HepG2 (cell line): ENCODE measurements around the gene HSP90AB1. TPM values are rescaled to one million over a fixed set of nuclear protein-coding genes. Genes with fewer than 3 reads are reported as not detected.

Experiments used
- ATAC-seq: fragments of 200-7000 bp; cut with Tn5 transposase; 3 replicates; pipeline ENCODE4 v1.9.1; 2020; ENCODE audit warnings: mild to moderate bottlenecking, moderate library complexity
- BruUV-seq: library from RNA; stranded (reverse); fragments of 400-500 nt; replicated peaks from 2 replicates; lab custom pipeline; 2021; lab: Mats Ljungman, UMichigan
- CTCF ChIA-PET: fragments of 300-600 bp; formaldehyde crosslinking; extraction: SDS; loops from one replicate; lab custom pipeline; 2021; ENCODE audit warnings: low total read pairs, inconsistent platforms, low intra/inter-chr PET ratio; lab: Yijun Ruan, JAX
- POLR2A ChIA-PET: fragments of 350-600 bp; sonication (Branson Sonifier 250); formaldehyde crosslinking; loops from one replicate; lab custom pipeline; 2020; ENCODE audit warnings: antibody characterized with exemption, inconsistent platforms; lab: Yijun Ruan, JAX
- DNase-seq: peaks from one replicate; pipeline ENCODE4 v3.0.0-alpha.2; 2015; ENCODE audit warnings: low spot score
- FAIRE-seq: peaks from 3 replicates; lab custom pipeline; 2011; peaks lifted over from hg19 to GRCh38; lab: Jason Lieb, UNC
- H2AFZ ChIP-seq: one replicate; pipeline ENCODE4 v1.6.1; 2011; ENCODE audit warnings: low read length, inconsistent platforms
- H3K27ac ChIP-seq: fragments of 300-600 bp; 3 replicates; pipeline ENCODE4 v1.8.0; 2011; ENCODE audit warnings: mixed run types, mild to moderate bottlenecking, mixed read lengths, low read length, inconsistent platforms; ENCODE audit not compliant: insufficient read depth; ENCODE audit errors: extremely low read length
- H3K27me3 ChIP-seq, 2 experiments: fragments of 200-600 bp in 1 of 2; 2 replicates in 1 of 2; 3 replicates in 1 of 2; pipeline versions ENCODE4 v1.6.0 to v1.8.0; 2011; ENCODE audit warnings: low read length in 2 of 2, mild to moderate bottlenecking in 2 of 2, moderate library complexity in 2 of 2, inconsistent platforms in 1 of 2; ENCODE audit not compliant: insufficient read depth in 2 of 2, control insufficient read depth in 1 of 2
- H3K36me3 ChIP-seq, 2 experiments: fragments of 200-600 bp in 1 of 2; replicated peaks in 1 of 2; 2 replicates in 1 of 2; 3 replicates in 1 of 2; pipeline versions ENCODE4 v1.5.1 to v1.8.0; 2011; ENCODE audit warnings: low read length in 2 of 2, inconsistent platforms in 1 of 2; ENCODE audit not compliant: insufficient read depth in 2 of 2, control insufficient read depth in 1 of 2
- H3K4me1 ChIP-seq: 2 replicates; pipeline ENCODE4 v1.5.1; 2012; ENCODE audit warnings: low read length, inconsistent platforms; ENCODE audit not compliant: insufficient read depth
- H3K4me2 ChIP-seq: 2 replicates; pipeline ENCODE4 v1.6.0; 2011; ENCODE audit warnings: low read depth, low read length, inconsistent platforms
- H3K4me3 ChIP-seq, 3 experiments: fragments of 200-600 bp in 1 of 3; sonication (generic), shearing (Covaris generic) in 1 of 3; replicated peaks in 1 of 3; 2 replicates each; pipeline ENCODE4 v1.5.1; 2011 to 2016; ENCODE audit warnings: low read length in 3 of 3, inconsistent platforms in 2 of 3, low read depth in 2 of 3, mild to moderate bottlenecking in 2 of 3, control low read depth in 1 of 3, mixed read lengths in 1 of 3; ENCODE audit not compliant: insufficient read depth in 1 of 3
- H3K79me2 ChIP-seq: one replicate; pipeline ENCODE4 v1.6.1; 2011; ENCODE audit warnings: low read length, inconsistent platforms; ENCODE audit not compliant: insufficient read depth
- H3K9ac ChIP-seq: 2 replicates; pipeline ENCODE4 v1.6.0; 2011; ENCODE audit warnings: mild to moderate bottlenecking, low read depth, low read length, inconsistent platforms; ENCODE audit not compliant: insufficient read depth
- H3K9me3 ChIP-seq: 2 replicates; pipeline ENCODE4 v1.5.1; 2012; ENCODE audit warnings: mild to moderate bottlenecking, low read length
- H4K20me1 ChIP-seq: 2 replicates; pipeline ENCODE4 v1.6.0; 2011; ENCODE audit warnings: inconsistent platforms, mild to moderate bottlenecking, low read length, moderate library complexity; ENCODE audit not compliant: insufficient read depth
- KLF15 ChIP-seq: sonication (generic); formaldehyde crosslinking; IDR thresholded peaks from 2 replicates; pipeline ENCODE4 v1.8.1; 2023; ENCODE audit warnings: borderline replicate concordance, mild to moderate bottlenecking, inconsistent platforms, missing genetic modification reagents, mixed read lengths
- NCOR1 ChIP-seq: fragments of 200-600 bp; sonication (generic); IDR thresholded peaks from 2 replicates; pipeline ENCODE4 v1.7.0; 2017; ENCODE audit warnings: antibody characterized with exemption, low read length, borderline replicate concordance
- PPARG ChIP-seq: conservative IDR thresholded peaks from 2 replicates; pipeline ENCODE4 v1.6.1; 2016; ENCODE audit warnings: missing biosample characterization, missing genetic modification reagents
- RFXANK ChIP-seq: IDR thresholded peaks from 2 replicates; pipeline ENCODE4 v1.6.1; 2016
- TBL1XR1 ChIP-seq: fragments of 150-350 bp; IDR thresholded peaks from 2 replicates; pipeline ENCODE4 v1.6.1; 2014; ENCODE audit warnings: borderline replicate concordance, low read length; ENCODE audit not compliant: partially characterized antibody
- THAP9 ChIP-seq: sonication (generic); formaldehyde crosslinking; IDR thresholded peaks from 2 replicates; pipeline ENCODE4; 2020; ENCODE audit warnings: missing genetic modification reagents, mild to moderate bottlenecking, borderline replicate concordance
- ZFP91 ChIP-seq: sonication (generic); formaldehyde crosslinking; IDR thresholded peaks from 2 replicates; pipeline ENCODE4 v1.9.0; 2022; ENCODE audit warnings: missing genetic modification reagents, mild to moderate bottlenecking, borderline replicate concordance
- WGBS: methylation state at CpG from one replicate; pipeline ENCODE4 v1.1.6; 2017; ENCODE audit warnings: low lambda C conversion rate; 5-methylcytosine and 5-hydroxymethylcytosine counted together
- in situ Hi-C: cut with HindIII; loops from 2 replicates; pipeline ENCODE4 v1.10.0; 2017; ENCODE audit warnings: low pct_unique_long_range_greater_than_20kb; ENCODE audit not compliant: extremely low pct_ligation_motif_present
- intact Hi-C: fragments of 100-400 bp; cut with micrococcal nuclease; formaldehyde crosslinking; loops from one replicate; pipeline ENCODE4 v1.10.0; 2022; ENCODE audit not compliant: unreplicated experiment
- polyA plus RNA-seq, 8 experiments: library from polyadenylated mRNA; depleted of rRNA in 3 of 8; stranded (reverse) in 7 of 8; unstranded in 1 of 8; fragments of >200 nt; fragmentation: Illumina TruSeq in 4 of 8; extraction: Trizol in 4 of 8; gene quantifications; 2 replicates each; pipeline versions ENCODE4 v1.2.1 to v1.2.3, GENCODE V29; 2011 to 2016; ENCODE audit warnings: low read depth in 4 of 8, missing spikeins in 1 of 8, mixed read lengths in 1 of 8; ENCODE audit not compliant: insufficient read depth in 1 of 8
- total RNA-seq, 5 experiments: library from RNA; depleted of rRNA; stranded (reverse); fragments of >200 nt; fragmentation: Illumina TruSeq; extraction: Trizol; gene quantifications; 2 replicates each; pipeline ENCODE4 v1.2.3, GENCODE V29; 2016; ENCODE audit warnings: low read depth in 1 of 5
- TF ChIP-seq, protein P1 (sequence below): sonication (generic); formaldehyde crosslinking; IDR thresholded peaks from 2 replicates; pipeline ENCODE4 v1.5.1; 2020; ENCODE audit warnings: mild to moderate bottlenecking, moderate library complexity, missing genetic modification reagents

The HSP90AB1 gene
- total and polyA plus RNA-seq, 2 of the 13 experiments (the other 11 are each of a cell fraction or from before 2014, with no cell fraction given), result 1,325 to 1,472 TPM

GRCh38 chr6:44211284-44211683, 35.6 kb upstream of the HSP90AB1 start:
- 50% methylated on average over 3 of the region's 3 CpGs for WGBS
- Histone ChIP-seq H4K20me1 (no peaks in the 10 kb centered on the region), H3K9me3 (no peaks in the 10 kb centered on the region), H3K79me2 (no peaks in the 10 kb centered on the region), H3K27ac (no peak overlapping the region), H3K4me3 (no peak overlapping the region), H2AFZ (no peak overlapping the region), H3K4me1 (peaks cover 46% of the 10 kb centered on the region), H3K27me3 (peaks cover 0 to 15% of the 10 kb centered on the region in 2 experiments; a peak in 3 of 5 replicates), H3K36me3 (no peaks in the 10 kb centered on the region), H3K4me2 (no peak overlapping the region), H3K9ac (no peak overlapping the region)
- in situ Hi-C loops, result no loop called here
- ChIA-PET CTCF (no interaction called here), POLR2A (interaction anchor here (1.1 kb wide), 1 partner anchor 18 kb away, joined by 3 read pairs; no protein-coding TSS in a partner anchor)
- BruUV-seq, result no TSS peak
- no peak for FAIRE-seq
- intact Hi-C loops, result no loop called here
- DNase-seq, result no peak
- no peak for TF ChIP-seq TBL1XR1
- no peak for TF ChIP-seq RFXANK (CRISPR knock-in tag)
- TF ChIP-seq PPARG (CRISPR knock-in tag), result no peak
- TF ChIP-seq, protein P1, sequence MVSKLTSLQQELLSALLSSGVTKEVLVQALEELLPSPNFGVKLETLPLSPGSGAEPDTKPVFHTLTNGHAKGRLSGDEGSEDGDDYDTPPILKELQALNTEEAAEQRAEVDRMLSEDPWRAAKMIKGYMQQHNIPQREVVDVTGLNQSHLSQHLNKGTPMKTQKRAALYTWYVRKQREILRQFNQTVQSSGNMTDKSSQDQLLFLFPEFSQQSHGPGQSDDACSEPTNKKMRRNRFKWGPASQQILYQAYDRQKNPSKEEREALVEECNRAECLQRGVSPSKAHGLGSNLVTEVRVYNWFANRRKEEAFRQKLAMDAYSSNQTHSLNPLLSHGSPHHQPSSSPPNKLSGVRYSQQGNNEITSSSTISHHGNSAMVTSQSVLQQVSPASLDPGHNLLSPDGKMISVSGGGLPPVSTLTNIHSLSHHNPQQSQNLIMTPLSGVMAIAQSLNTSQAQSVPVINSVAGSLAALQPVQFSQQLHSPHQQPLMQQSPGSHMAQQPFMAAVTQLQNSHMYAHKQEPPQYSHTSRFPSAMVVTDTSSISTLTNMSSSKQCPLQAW (CRISPR knock-in tag), result no peak
- TF ChIP-seq ZFP91 (CRISPR knock-in tag), result no peak
- no peak for TF ChIP-seq NCOR1
- TF ChIP-seq THAP9 (CRISPR knock-in tag), result no peak
- no peak for TF ChIP-seq KLF15 (CRISPR knock-in tag)
- no peak for ATAC-seq
